Neuronal stem cell (in vitro differentiated cells): ENCODE measurements around the gene SELENOV.

Experiments
- DNase-seq: peaks from one replicate; pipeline ENCODE4 v3.0.0-alpha.2; 2013; ENCODE audit warnings: low spot score
- H2AFZ ChIP-seq: one replicate; pipeline ENCODE4 v1.6.1; 2013; ENCODE audit warnings: mild to moderate bottlenecking, low read length, inconsistent platforms
- H2AK5ac ChIP-seq: 2 replicates; pipeline ENCODE4 v1.6.1; 2013; ENCODE audit warnings: low read depth, mild to moderate bottlenecking, inconsistent platforms, low read length, moderate library complexity, mixed read lengths
- H2BK120ac ChIP-seq: 2 replicates; pipeline ENCODE4 v1.6.1; 2013; ENCODE audit warnings: low read depth, mild to moderate bottlenecking, inconsistent platforms, low read length, moderate library complexity, mixed read lengths
- H2BK12ac ChIP-seq: one replicate; pipeline ENCODE4 v1.6.1; 2013; ENCODE audit warnings: low read length, inconsistent platforms
- H2BK15ac ChIP-seq: 2 replicates; pipeline ENCODE4 v1.6.1; 2013; ENCODE audit warnings: mild to moderate bottlenecking, low read length, inconsistent platforms, mixed read lengths
- H2BK5ac ChIP-seq: one replicate; pipeline ENCODE4 v1.6.1; 2013; ENCODE audit warnings: inconsistent platforms, mild to moderate bottlenecking, low read length, moderate library complexity
- H3K14ac ChIP-seq: one replicate; pipeline ENCODE4 v1.6.1; 2013; ENCODE audit warnings: low read length, inconsistent platforms
- H3K18ac ChIP-seq: 2 replicates; pipeline ENCODE4 v1.6.1; 2013; ENCODE audit warnings: low read length, inconsistent platforms
- H3K23ac ChIP-seq: 2 replicates; pipeline ENCODE4 v1.6.1; 2013; ENCODE audit warnings: low read depth, mild to moderate bottlenecking, mixed read lengths, low read length, inconsistent platforms; ENCODE audit not compliant: poor library complexity
- H3K27ac ChIP-seq: replicated peaks from 3 replicates; pipeline ENCODE4 v1.5.1; 2013; ENCODE audit warnings: low read length, inconsistent platforms
- H3K27me3 ChIP-seq, 3 experiments: 2 replicates each; pipeline ENCODE4 v1.6.1; 2013; ENCODE audit warnings: low read length in 3 of 3, mild to moderate bottlenecking in 2 of 3, inconsistent platforms in 1 of 3, low read depth in 1 of 3, mixed read lengths in 1 of 3, moderate library complexity in 1 of 3; ENCODE audit not compliant: control insufficient read depth in 3 of 3, insufficient read depth in 3 of 3
- H3K36me3 ChIP-seq, 2 donors: replicated peaks in 1 of 2; 2 replicates each; pipeline ENCODE4 v1.6.1; 2013; ENCODE audit warnings: low read length in 2 of 2; ENCODE audit not compliant: control insufficient read depth in 2 of 2, insufficient read depth in 2 of 2
- H3K4ac ChIP-seq: 2 replicates; pipeline ENCODE4 v1.6.1; 2013; ENCODE audit warnings: inconsistent platforms, mild to moderate bottlenecking, low read length, moderate library complexity
- H3K4me1 ChIP-seq, 2 donors: 1 replicate in 1 of 2; 2 replicates in 1 of 2; pipeline ENCODE4 v1.6.1; 2013; ENCODE audit warnings: low read length in 2 of 2, low read depth in 1 of 2; ENCODE audit not compliant: control insufficient read depth in 2 of 2, insufficient read depth in 1 of 2
- H3K4me2 ChIP-seq: one replicate; pipeline ENCODE4 v1.6.1; 2013; ENCODE audit warnings: mild to moderate bottlenecking, low read length, inconsistent platforms; ENCODE audit not compliant: insufficient read depth, poor library complexity, severe bottlenecking
- H3K4me3 ChIP-seq, 2 donors: 2 replicates each; pipeline ENCODE4 v1.5.1; 2013; ENCODE audit warnings: low read length in 2 of 2, mild to moderate bottlenecking in 2 of 2, inconsistent platforms in 1 of 2, moderate library complexity in 1 of 2
- H3K79me1 ChIP-seq: one replicate; pipeline ENCODE4 v1.6.1; 2013; ENCODE audit warnings: low read depth, mild to moderate bottlenecking, inconsistent platforms, low read length, moderate library complexity
- H3K9ac ChIP-seq: one replicate; pipeline ENCODE4 v1.6.1; 2013; ENCODE audit warnings: mild to moderate bottlenecking, low read depth, low read length, inconsistent platforms; ENCODE audit not compliant: poor library complexity
- H3K9me3 ChIP-seq, 2 donors: replicated peaks in 1 of 2; 2 replicates each; pipeline versions ENCODE3 to v1.6.1; 2013; ENCODE audit warnings: low read length in 2 of 2, mild to moderate bottlenecking in 2 of 2, inconsistent platforms in 1 of 2, low read depth in 1 of 2, mixed read lengths in 1 of 2, moderate library complexity in 1 of 2; ENCODE audit not compliant: control insufficient read depth in 2 of 2, insufficient read depth in 1 of 2
- H4K8ac ChIP-seq: one replicate; pipeline ENCODE4 v1.6.1; 2013; ENCODE audit warnings: low read depth, mild to moderate bottlenecking, inconsistent platforms, low read length, moderate library complexity
- H4K91ac ChIP-seq: one replicate; pipeline ENCODE4 v1.6.1; 2013; ENCODE audit warnings: low read length, low read depth, mild to moderate bottlenecking, inconsistent platforms; ENCODE audit not compliant: poor library complexity
- WGBS, 2 donors: extraction: QIAGEN DNeasy Blood & Tissue Kit; methylation state at CpG; one replicate each; pipeline ENCODE4 v1.1.7; 2013; ENCODE audit warnings: missing lambda C conversion rate in 2 of 2, mixed read lengths in 1 of 2; ENCODE audit not compliant: insufficient read length in 2 of 2, insufficient replicate concordance in 1 of 2; ENCODE audit errors: extremely low coverage in 2 of 2; 5-methylcytosine and 5-hydroxymethylcytosine counted together

The SELENOV gene

GRCh38 chr19:39543477-39543857 is 28.5 kb downstream of the SELENOV start:
- no peak overlapping the region for H2BK5ac ChIP-seq
- H3K14ac ChIP-seq: no peak overlapping the region
- H2AK5ac ChIP-seq: no peak overlapping the region
- H3K4me2 ChIP-seq: no peak overlapping the region
- no peak overlapping the region for H3K23ac ChIP-seq
- H3K4ac ChIP-seq: no peak overlapping the region
- no CpG with 5 or more reads among the region's 3 CpGs for WGBS, 2 donors
- H2BK120ac ChIP-seq: no peak overlapping the region
- no peak overlapping the region for H4K8ac ChIP-seq
- no peak overlapping the region for H3K27ac ChIP-seq
- no peak overlapping the region for H2AFZ ChIP-seq
- H3K18ac ChIP-seq: no peak overlapping the region
- no peak overlapping the region for H3K9ac ChIP-seq
- peaks cover 0 to 2% of the 10 kb centered on the region in 2 donors for H3K9me3 ChIP-seq
- no peak for DNase-seq
- no peak overlapping the region for H2BK15ac ChIP-seq
- H3K4me3 ChIP-seq: no peak overlapping the region
- H3K27me3 ChIP-seq: no peaks in the 10 kb centered on the region
- no peaks in the 10 kb centered on the region for H3K36me3 ChIP-seq
- H3K4me1 ChIP-seq: peaks cover 5 to 9% of the 10 kb centered on the region in 2 donors
- no peak overlapping the region for H2BK12ac ChIP-seq
- peaks cover 1% of the 10 kb centered on the region for H3K79me1 ChIP-seq
- no peak overlapping the region for H4K91ac ChIP-seq

GRCh38 chr19:39544226-39544903 is 29.4 kb downstream of the SELENOV start:
- Histone ChIP-seq H3K18ac (no peak overlapping the region), H3K23ac (no peak overlapping the region), H2AK5ac (no peak overlapping the region), H3K79me1 (peaks cover 1% of the 10 kb centered on the region), H3K9me3 (peaks cover 0 to 2% of the 10 kb centered on the region in 2 donors), H3K27ac (no peak overlapping the region), H2AFZ (no peak overlapping the region), H3K27me3 (peaks cover 0 to 2% (median 0%) of the 10 kb centered on the region in 3 experiments), H3K36me3 (no peaks in the 10 kb centered on the region), H3K4me1 (peaks cover 5 to 9% of the 10 kb centered on the region in 2 donors), H2BK15ac (no peak overlapping the region), H3K4me2 (no peak overlapping the region), H3K4ac (no peak overlapping the region), H2BK12ac (no peak overlapping the region), H2BK5ac (no peak overlapping the region), H3K9ac (no peak overlapping the region), H3K4me3 (no peak overlapping the region), H2BK120ac (no peak overlapping the region), H3K14ac (no peak overlapping the region), H4K8ac (no peak overlapping the region), H4K91ac (no peak overlapping the region)
- WGBS, 2 donors: no CpG with 5 or more reads among the region's 7 CpGs
- DNase-seq: no peak

- no peak overlapping the region for H3K4me2 ChIP-seq
- no peak overlapping the region for H3K4me3 ChIP-seq
- no peak overlapping the region for H2AK5ac ChIP-seq
- H2BK120ac ChIP-seq: no peak overlapping the region
- H4K91ac ChIP-seq: no peak overlapping the region
- no peak overlapping the region for H3K27ac ChIP-seq
- H2BK5ac ChIP-seq: no peak overlapping the region
- H3K9me3 ChIP-seq: peaks cover 0 to 2% of the 10 kb centered on the region in 2 donors
- peaks cover 0 to 5% (median 0%) of the 10 kb centered on the region in 3 experiments for H3K27me3 ChIP-seq
- H3K4ac ChIP-seq: no peak overlapping the region
- no peak for DNase-seq
- H4K8ac ChIP-seq: no peak overlapping the region
- peaks cover 5 to 9% of the 10 kb centered on the region in 2 donors for H3K4me1 ChIP-seq
- H2AFZ ChIP-seq: no peak overlapping the region
- no peak overlapping the region for H3K23ac ChIP-seq
- no peak overlapping the region for H2BK15ac ChIP-seq
- no peak overlapping the region for H3K18ac ChIP-seq
- no peak overlapping the region for H3K14ac ChIP-seq
- H2BK12ac ChIP-seq: no peak overlapping the region
- H3K36me3 ChIP-seq: no peaks in the 10 kb centered on the region
- no peak overlapping the region for H3K9ac ChIP-seq
- WGBS, 2 donors: no CpG with 5 or more reads among the region's 1 CpG
- peaks cover 1% of the 10 kb centered on the region for H3K79me1 ChIP-seq
These were observed 30.0 kb downstream of the SELENOV start for GRCh38 chr19:39544911-39545310.

- Histone ChIP-seq H3K79me1 (peaks cover 1% of the 10 kb centered on the region), H4K91ac (no peak overlapping the region), H3K27ac (no peak overlapping the region), H3K4me1 (peaks cover 5 to 9% of the 10 kb centered on the region in 2 donors), H3K27me3 (peaks cover 0 to 8% (median 0%) of the 10 kb centered on the region in 3 experiments), H3K18ac (no peak overlapping the region), H3K14ac (no peak overlapping the region), H2AK5ac (no peak overlapping the region), H3K36me3 (no peaks in the 10 kb centered on the region), H2AFZ (no peak overlapping the region), H2BK15ac (no peak overlapping the region), H3K9ac (no peak overlapping the region), H3K23ac (no peak overlapping the region), H3K4ac (no peak overlapping the region), H3K4me2 (no peak overlapping the region), H2BK12ac (no peak overlapping the region), H2BK120ac (no peak overlapping the region), H3K4me3 (no peak overlapping the region), H4K8ac (no peak overlapping the region), H2BK5ac (no peak overlapping the region), H3K9me3 (peaks cover 0 to 2% of the 10 kb centered on the region in 2 donors)
- no peak for DNase-seq
- WGBS, 2 donors: no CpG with 5 or more reads among the region's 8 CpGs
These were observed 31.7 kb downstream of the SELENOV start for GRCh38 chr19:39546599-39546998.
